Endodermal cell (in vitro differentiated cells): ENCODE measurements around the gene DNASE1L3. TPM values are rescaled to one million over a fixed set of nuclear protein-coding genes. Genes with fewer than 3 reads are reported as not detected.

ENCODE experiments used
- DNase-seq: peaks from one replicate; pipeline ENCODE4 v3.0.0-alpha.2; 2017
- H3K27ac ChIP-seq: 2 replicates; pipeline ENCODE4 v1.5.1; 2013; ENCODE audit warnings: mild to moderate bottlenecking, low read depth, low read length, moderate library complexity
- H3K27me3 ChIP-seq: 2 replicates; pipeline ENCODE4 v1.6.1; 2013; ENCODE audit warnings: mild to moderate bottlenecking, low read length, moderate library complexity; ENCODE audit not compliant: insufficient read depth, control insufficient read depth, poor library complexity, severe bottlenecking
- H3K36me3 ChIP-seq: 2 replicates; pipeline ENCODE4 v1.7.0; 2013; ENCODE audit warnings: mild to moderate bottlenecking, low read length, moderate library complexity; ENCODE audit not compliant: control insufficient read depth, insufficient read depth
- H3K4me1 ChIP-seq: one replicate; pipeline ENCODE4 v1.7.0; 2013; ENCODE audit warnings: low read length; ENCODE audit not compliant: control insufficient read depth, insufficient read depth
- H3K4me3 ChIP-seq: 2 replicates; pipeline ENCODE4 v1.5.1; 2013; ENCODE audit warnings: mild to moderate bottlenecking, low read length, moderate library complexity
- H3K9ac ChIP-seq: 2 replicates; pipeline ENCODE4 v1.6.1; 2013; ENCODE audit warnings: mild to moderate bottlenecking, low read length, moderate library complexity; ENCODE audit not compliant: poor library complexity, severe bottlenecking; ENCODE audit errors: extremely low read depth
- H3K9me3 ChIP-seq: 2 replicates; pipeline ENCODE4 v1.6.1; 2013; ENCODE audit warnings: mild to moderate bottlenecking, low read length, moderate library complexity; ENCODE audit not compliant: control insufficient read depth
- H3K27ac Mint-ChIP-seq: 2 replicates; pipeline ENCODE4 v1.8.0; 2020; ENCODE audit warnings: mixed read lengths
- H3K27me3 Mint-ChIP-seq: 2 replicates; pipeline ENCODE4 v1.8.0; 2021; ENCODE audit warnings: mild to moderate bottlenecking, mixed read lengths; ENCODE audit not compliant: insufficient read depth
- H3K36me3 Mint-ChIP-seq: 2 replicates; pipeline ENCODE4 v1.8.0; 2020; ENCODE audit warnings: low read depth, mixed read lengths
- H3K4me1 Mint-ChIP-seq: 2 replicates; pipeline ENCODE4 v1.8.0; 2020; ENCODE audit warnings: mixed read lengths
- H3K4me3 Mint-ChIP-seq: 2 replicates; pipeline ENCODE4 v1.8.0; 2020; ENCODE audit warnings: mild to moderate bottlenecking, moderate library complexity, mixed read lengths
- H3K9me3 Mint-ChIP-seq: 2 replicates; pipeline ENCODE4 v1.8.0; 2020; ENCODE audit warnings: mild to moderate bottlenecking, mixed read lengths
- WGBS, 2 experiments: methylation state at CpG; one replicate each; pipeline versions ENCODE4 v1.1.5 to v1.1.7; 2013; ENCODE audit warnings: missing lambda C conversion rate in 2 of 2, mixed read lengths in 1 of 2; ENCODE audit not compliant: insufficient coverage in 1 of 2, insufficient read length in 1 of 2; 5-methylcytosine and 5-hydroxymethylcytosine counted together
- total RNA-seq, 2 donors: library from RNA; stranded (reverse); fragmentation: NEBNext Ultra II Directional in 1 of 2; extraction: Animal tissue kit (Norgen Biotek cat#: 25700) in 1 of 2; gene quantifications; 2 replicates in 1 of 2; 3 replicates in 1 of 2; pipeline ENCODE4 v1.2.1, GENCODE V29; 2021
- TF ChIP-seq, protein P1 (sequence below): fragments of 200-600 bp; sonication (generic); conservative IDR thresholded peaks from 2 replicates; pipeline ENCODE4 v1.5.0; 2021; ENCODE audit warnings: antibody characterized with exemption, mild to moderate bottlenecking

Gene DNASE1L3
- total RNA-seq, 2 donors from 2014 or later: not detected

GRCh38 chr3:58189691-58190090 lies 21.1 kb downstream of the DNASE1L3 start:
- TF ChIP-seq, protein P1, sequence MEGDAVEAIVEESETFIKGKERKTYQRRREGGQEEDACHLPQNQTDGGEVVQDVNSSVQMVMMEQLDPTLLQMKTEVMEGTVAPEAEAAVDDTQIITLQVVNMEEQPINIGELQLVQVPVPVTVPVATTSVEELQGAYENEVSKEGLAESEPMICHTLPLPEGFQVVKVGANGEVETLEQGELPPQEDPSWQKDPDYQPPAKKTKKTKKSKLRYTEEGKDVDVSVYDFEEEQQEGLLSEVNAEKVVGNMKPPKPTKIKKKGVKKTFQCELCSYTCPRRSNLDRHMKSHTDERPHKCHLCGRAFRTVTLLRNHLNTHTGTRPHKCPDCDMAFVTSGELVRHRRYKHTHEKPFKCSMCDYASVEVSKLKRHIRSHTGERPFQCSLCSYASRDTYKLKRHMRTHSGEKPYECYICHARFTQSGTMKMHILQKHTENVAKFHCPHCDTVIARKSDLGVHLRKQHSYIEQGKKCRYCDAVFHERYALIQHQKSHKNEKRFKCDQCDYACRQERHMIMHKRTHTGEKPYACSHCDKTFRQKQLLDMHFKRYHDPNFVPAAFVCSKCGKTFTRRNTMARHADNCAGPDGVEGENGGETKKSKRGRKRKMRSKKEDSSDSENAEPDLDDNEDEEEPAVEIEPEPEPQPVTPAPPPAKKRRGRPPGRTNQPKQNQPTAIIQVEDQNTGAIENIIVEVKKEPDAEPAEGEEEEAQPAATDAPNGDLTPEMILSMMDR: no peak

GRCh38 chr3:58188921-58189451 lies 21.8 kb downstream of the DNASE1L3 start:
- no peaks in the 10 kb centered on the region for H3K27me3 Mint-ChIP-seq

More at GRCh38 chr3:58189691-58190090, 21.1 kb downstream of the DNASE1L3 start:
- Histone ChIP-seq H3K4me1 (no peaks in the 10 kb centered on the region), H3K9ac (no peak overlapping the region), H3K9me3 (no peaks in the 10 kb centered on the region), H3K4me3 (no peak overlapping the region), H3K27me3 (no peaks in the 10 kb centered on the region), H3K27ac (no peak overlapping the region), H3K36me3 (no peaks in the 10 kb centered on the region)
- Mint-ChIP-seq H3K4me1 (peaks cover 6% of the 10 kb centered on the region), H3K4me3 (no peak overlapping the region), H3K36me3 (no peaks in the 10 kb centered on the region), H3K27me3 (no peaks in the 10 kb centered on the region), H3K27ac (no peak overlapping the region), H3K9me3 (no peaks in the 10 kb centered on the region)
- 74 to 84% methylated on average over 5 of the region's 5 CpGs for WGBS, 2 experiments
- DNase-seq: no peak

DNA sequence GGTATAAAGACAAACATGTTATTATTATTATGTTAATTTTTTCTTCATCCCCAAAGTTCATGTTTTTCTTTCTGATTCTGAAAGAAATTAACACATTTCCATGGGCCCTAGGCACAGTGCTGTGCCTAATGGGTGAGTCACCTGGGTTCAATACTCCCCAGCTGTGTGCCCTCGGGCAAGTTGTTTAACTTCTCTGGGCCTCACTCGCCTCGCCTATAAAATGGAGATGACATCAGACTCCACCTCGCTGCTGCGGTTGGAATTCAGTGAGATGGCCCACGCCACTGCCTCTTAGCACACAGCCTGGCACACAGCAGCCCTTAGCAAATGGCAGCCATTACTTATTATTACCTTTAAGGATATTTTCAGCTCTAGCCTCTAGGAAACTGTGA lies 22.6 kb downstream of the DNASE1L3 start:
- no peak for DNase-seq
- H3K4me1 Mint-ChIP-seq: peaks cover 6% of the 10 kb centered on the region
- Histone ChIP-seq H3K9ac (no peak overlapping the region), H3K27me3 (no peaks in the 10 kb centered on the region), H3K9me3 (no peaks in the 10 kb centered on the region), H3K27ac (no peak overlapping the region), H3K4me3 (no peak overlapping the region), H3K36me3 (no peaks in the 10 kb centered on the region), H3K4me1 (no peaks in the 10 kb centered on the region)
- no peaks in the 10 kb centered on the region for H3K27me3 Mint-ChIP-seq
- no peak overlapping the region for H3K4me3 Mint-ChIP-seq
- WGBS, 2 experiments: 68 to 72% methylated on average over 6 of the region's 6 CpGs
- no peaks in the 10 kb centered on the region for H3K9me3 Mint-ChIP-seq
- no peaks in the 10 kb centered on the region for H3K36me3 Mint-ChIP-seq
- TF ChIP-seq, protein P1: no peak
- no peak overlapping the region for H3K27ac Mint-ChIP-seq

More at GRCh38 chr3:58188921-58189451, 21.8 kb downstream of the DNASE1L3 start:
- no peaks in the 10 kb centered on the region for H3K36me3 ChIP-seq
- H3K4me1 ChIP-seq: no peaks in the 10 kb centered on the region
- H3K27me3 ChIP-seq: no peaks in the 10 kb centered on the region
- H3K9me3 ChIP-seq: no peaks in the 10 kb centered on the region
- DNase-seq: no peak
- Mint-ChIP-seq H3K4me1 (peaks cover 6% of the 10 kb centered on the region), H3K9me3 (no peaks in the 10 kb centered on the region), H3K36me3 (no peaks in the 10 kb centered on the region), H3K4me3 (no peak overlapping the region), H3K27ac (no peak overlapping the region)
- no peak overlapping the region for H3K27ac ChIP-seq
- 77 to 82% methylated on average over 7 to 10 of the region's 10 CpGs for WGBS, 2 experiments
- H3K9ac ChIP-seq: no peak overlapping the region
- TF ChIP-seq, protein P1: no peak
- no peak overlapping the region for H3K4me3 ChIP-seq
